T-helper 1 cell treated with Interleukin-12 subunit alpha and Interleukin-12 subunit beta and Interleukin-4 antibody, amounts not matched to agents 30 ng/mL and 1 ng/mL, for 36 hours (primary cell): ENCODE results near the gene GATB. TPM values are rescaled to one million over a fixed set of nuclear protein-coding genes. Genes with fewer than 3 reads are reported as not detected.

Source experiments
- intact Hi-C: fragments of 100-400 bp; cut with micrococcal nuclease; formaldehyde crosslinking; loops from one replicate; pipeline ENCODE4 v1.15.1; 2024
- total RNA-seq: library from RNA; stranded (reverse); gene quantifications from 2 replicates; pipeline ENCODE4 v1.2.3, GENCODE V29; 2022

Gene GATB
- total RNA-seq, 1 donor from 2014 or later: 15.7 TPM

DNA sequence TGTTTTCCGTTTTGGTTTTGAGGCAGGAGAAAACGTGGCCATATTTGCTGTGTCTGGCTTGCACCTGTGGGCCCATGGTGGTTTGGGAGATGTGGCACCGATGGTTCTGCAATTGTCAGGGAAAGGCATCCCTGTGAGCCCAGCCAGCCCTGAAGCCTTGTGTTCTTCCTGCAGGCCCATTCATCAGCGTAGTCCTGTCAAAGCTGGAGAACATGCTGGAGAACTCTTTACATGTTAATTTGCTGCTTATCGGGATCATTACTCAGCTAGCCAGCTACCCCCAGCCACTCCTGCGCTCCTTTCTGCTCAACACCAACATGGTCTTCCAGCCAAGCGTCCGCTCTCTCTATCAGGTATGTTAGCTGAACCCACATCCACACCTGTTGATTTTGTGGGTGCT, 104.7 kb downstream of the GATB start:
- intact Hi-C loops: no loop called here

DNA sequence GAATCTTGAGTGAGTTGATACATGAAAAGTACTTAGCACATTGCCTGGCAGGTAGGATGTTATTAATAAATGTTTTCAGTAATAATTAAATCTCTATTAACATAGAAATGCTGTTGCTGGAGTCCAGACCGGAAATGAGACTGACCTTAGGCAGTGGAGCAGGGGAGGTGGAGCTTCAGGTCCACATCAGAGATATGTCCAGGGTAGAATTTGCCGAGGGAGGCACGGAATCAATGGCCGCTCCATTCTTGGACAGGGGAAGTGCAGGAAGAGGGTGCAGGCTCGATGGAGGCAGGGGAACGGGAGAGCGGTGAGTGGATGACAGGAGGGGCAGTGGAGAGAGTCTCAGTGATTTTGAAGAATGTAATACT, 107.3 kb downstream of the GATB start:
- intact Hi-C loops: no loop called here

DNA sequence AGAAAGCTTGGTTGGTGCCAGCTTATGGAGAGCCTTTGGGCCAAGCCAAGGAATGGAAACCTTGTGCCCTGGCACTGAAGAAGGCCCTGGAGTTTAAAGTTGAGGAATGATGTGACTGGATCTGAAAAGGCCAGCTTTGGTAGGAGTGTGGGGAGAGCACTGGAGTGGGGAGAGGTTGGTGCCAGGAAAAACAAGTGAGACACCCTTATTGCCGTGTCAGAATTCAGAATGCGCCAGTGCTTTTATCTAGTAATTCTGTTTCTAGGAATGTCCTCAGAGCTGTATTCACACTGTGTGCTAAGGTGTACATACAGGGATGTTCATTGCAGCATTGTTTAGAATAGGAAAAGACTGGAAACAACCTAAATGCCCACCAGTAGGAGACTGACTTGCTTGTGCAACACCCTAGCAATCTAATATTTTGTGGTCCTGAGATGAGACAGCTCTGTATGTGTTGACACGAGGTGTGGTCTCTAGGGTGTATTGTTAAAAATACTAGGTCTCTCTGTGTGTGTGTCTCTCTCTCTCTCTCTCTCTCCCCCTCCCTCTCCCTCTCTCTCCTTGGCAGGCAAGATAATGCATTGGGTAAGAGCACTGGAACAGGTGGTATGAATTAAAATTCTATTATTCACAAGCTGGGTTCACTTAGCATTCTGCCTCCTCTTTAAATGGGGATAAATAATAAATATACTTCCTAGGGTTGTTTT, 107.8 kb downstream of the GATB start:
- intact Hi-C loops: no loop called here

GRCh38 chr4:151651496-151651895, 109.3 kb downstream of the GATB start:
- intact Hi-C loops: no loop called here

- intact Hi-C loops: no loop called here
Measured at GRCh38 chr4:151649479-151649878, 111.3 kb downstream of the GATB start.

DNA sequence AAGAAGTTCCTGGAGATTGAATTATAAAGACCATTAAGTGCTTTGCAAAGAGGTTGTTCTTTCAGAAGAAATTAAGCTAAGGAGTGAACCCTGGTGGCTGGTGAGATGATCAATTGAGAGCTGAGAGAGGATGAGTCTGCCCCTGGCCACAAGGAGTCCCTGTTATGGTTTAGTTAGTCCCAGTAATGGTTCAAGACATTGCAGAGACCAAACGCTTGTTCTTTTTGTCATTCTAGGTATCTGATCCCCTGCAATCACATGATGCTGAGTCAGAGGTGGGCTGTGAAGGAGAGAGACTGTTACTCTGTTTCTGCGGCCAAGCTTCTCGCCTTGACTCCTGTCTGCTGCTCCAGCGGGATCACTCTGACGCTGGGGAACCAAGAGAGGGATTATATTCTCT, 114.5 kb downstream of the GATB start:
- intact Hi-C loops: no loop called here

DNA sequence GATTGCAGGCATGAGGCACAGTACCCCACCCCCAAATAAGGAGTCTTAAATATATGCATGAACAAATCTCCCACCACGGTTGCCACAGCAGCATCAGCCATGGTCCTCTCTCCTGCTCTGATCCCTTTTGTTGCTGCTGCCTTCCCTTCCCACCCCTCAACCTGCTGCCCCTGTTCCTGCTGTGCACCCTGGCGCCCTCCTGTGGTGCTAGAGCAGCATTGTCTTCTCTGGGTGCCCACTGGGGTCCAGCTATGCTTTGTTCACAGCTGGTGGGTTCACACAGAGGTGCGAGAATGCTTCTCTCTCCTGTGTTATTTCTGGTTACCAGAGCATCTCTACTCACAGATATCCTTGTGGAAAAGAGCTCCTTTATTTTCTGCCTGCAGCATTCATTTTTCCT, 116.2 kb downstream of the GATB start:
- intact Hi-C loops: no loop called here

GRCh38 chr4:151643564-151643963, 117.2 kb downstream of the GATB start:
- intact Hi-C loops: no loop called here

DNA sequence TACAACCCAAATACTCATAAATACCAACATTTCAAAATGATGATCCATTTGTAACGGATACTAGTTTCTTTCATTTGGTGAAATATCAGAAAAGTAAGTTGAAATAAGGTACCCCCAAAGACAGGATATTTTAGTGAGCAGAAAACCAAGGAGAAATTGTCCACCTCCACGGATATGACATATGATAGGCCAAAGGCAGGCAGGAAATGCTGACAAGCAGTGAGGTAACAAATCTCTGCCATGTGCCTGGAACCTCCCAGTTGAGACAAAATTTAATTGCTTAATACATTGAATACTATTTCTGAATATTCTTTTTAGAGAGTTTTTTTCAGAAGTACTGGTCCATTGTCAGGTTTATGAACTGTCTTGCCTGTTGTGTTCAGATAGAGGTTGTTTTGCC, 118.8 kb downstream of the GATB start:
- intact Hi-C loops: no loop called here

DNA sequence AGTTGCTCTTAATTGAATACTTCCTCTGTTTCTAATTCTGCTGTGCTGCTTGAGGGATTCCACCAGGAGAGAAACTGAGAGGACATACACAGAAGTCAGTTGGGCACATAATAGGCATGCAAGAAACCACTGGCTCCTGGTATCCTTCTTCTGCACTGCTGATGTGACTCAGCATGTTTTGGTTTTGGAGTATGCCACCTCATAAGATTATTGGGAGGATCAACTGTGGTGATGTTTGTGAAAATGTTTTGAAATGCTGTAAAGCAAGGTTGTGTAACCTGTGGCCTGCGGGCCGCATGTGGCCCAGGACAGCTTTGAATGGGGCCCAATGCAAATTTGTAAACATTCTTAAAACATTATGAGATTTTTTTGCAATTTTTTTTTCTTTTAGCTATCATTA, 119.6 kb downstream of the GATB start:
- intact Hi-C loops: no loop called here

- intact Hi-C loops: no loop called here
Measured at GRCh38 chr4:151640381-151640780, 120.4 kb downstream of the GATB start.

- intact Hi-C loops: no loop called here
Measured at GRCh38 chr4:151638295-151638858, 122.4 kb downstream of the GATB start.

DNA sequence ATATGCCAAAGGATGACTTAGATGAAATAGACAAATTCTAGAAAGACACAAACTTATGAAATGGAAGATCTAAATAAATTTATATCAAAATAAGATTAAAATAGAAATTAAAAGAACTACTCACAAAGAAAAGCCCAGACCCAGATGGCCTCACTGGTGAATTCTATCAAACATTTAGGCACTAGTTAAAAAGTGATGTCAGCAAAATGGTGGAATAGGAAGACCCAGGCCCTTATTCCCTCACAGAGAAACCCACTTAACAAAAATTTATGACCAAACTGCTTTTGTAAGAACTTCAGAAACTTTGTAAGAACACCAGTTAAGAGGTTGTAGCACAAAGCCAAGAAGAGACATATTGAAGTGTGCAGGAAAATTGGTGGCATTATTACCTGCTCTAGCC, 129.5 kb downstream of the GATB start:
- intact Hi-C loops: no loop called here

- intact Hi-C loops: no loop called here
Measured at GRCh38 chr4:151629097-151629783, 131.6 kb downstream of the GATB start.

DNA sequence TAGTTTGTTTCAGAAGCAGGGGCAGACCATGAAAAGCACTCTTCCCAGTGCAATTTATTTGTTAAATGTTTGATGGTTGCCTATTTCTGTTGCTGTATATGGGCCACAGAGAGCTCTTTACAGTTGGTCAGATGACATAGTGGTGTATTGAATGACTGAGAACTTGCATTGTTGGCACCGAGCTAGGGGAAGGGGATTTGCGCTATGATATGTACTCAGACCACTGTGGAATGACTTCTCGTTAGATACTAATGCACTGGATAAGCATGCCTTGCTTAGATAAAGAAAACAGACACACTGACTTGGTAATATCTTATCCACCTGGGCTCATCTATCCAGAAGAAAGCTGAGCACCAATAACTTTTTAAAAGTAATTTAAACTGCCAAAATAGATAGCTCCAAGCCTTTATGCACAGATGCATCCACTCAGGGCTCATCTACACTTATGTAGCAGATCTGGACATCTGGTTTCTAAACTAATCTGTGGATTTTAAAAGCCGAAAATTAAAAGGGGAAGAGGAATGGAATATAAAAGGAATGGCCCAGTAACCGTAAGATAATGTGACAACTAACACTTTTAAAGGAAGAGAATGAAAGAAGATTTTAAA, 132.7 kb downstream of the GATB start:
- intact Hi-C loops: no loop called here

- intact Hi-C loops: no loop called here
Measured at GRCh38 chr4:151627491-151627890, 133.3 kb downstream of the GATB start.

- intact Hi-C loops: no loop called here
Measured at GRCh38 chr4:151626751-151627150, 134.1 kb downstream of the GATB start.

- intact Hi-C loops: no loop called here
Measured at GRCh38 chr4:151626228-151626627, 134.6 kb downstream of the GATB start.

DNA sequence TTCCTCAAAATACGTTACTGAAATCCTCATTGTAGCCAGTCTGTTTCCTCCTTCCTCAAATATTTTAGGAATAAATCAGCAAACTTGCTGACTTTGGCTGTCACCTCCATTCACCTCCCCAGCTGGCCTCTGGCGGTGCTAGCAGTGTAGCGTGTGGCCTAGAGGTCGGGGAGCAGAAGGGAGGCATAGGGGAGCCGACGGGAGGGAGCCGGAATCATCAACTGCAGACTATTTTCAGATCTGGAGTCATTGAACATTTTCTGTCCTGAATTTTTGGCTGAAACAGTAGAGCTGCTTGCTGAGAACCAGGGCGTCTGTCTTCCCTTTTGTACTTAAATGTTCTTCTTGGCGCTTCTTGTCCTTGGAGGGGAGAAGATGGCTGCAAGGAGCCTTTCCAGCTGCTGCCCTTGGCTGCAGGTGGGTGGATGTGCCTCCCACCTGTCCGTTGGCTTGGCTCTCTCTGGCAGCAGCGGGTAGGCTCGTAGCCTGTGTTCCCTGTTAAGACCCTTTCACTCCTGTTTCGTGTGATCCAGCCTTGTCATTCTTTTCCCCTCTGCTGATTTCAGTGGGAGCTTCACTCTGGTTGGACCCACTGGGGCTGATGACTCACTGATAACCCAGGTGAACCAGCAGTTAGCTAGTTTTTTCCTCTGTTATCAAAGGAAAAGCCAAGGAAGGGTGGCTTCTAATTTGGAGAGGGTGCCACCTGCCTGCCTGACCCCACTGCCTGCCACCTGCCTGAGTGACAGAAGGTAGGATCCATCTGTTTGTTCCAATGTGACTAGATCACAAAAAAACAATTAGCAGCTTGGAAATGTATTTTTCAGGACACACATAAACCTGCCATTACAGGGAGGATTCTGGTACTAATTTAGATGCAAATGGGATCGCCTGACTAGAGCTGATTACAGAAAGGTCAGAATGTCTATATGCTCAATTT, 135.9 kb downstream of the GATB start:
- intact Hi-C loops: no loop called here
